Measurements from ENCODE around the gene CEACAM16.
A peak's percentile ranks its signal among the peaks of the same experiment; 100 is the strongest.
"Not testable (repeated sequence)": the region's sequence is repeated elsewhere in the genome, so short reads cannot be mapped to it uniquely, and the experiment has no call there.

CEACAM16 gene

GRCh38 chr19:44698492-44699201, at the start of gene CEACAM16:
Gene CEACAM16 (plus strand): TSS chr19:44699151. CDS start chr19:44701457, 2,306 bp downstream.
- no peak for DNase-seq (ENCODE audit: low spot score)

GRCh38 chr19:44649578-44650145, 49.3 kb upstream of the CEACAM16 start:
- no peak for DNase-seq (ENCODE audit: low spot score)

- no peak for DNase-seq (ENCODE audit: low spot score)
Measured at GRCh38 chr19:44653343-44653742, 45.6 kb upstream of the CEACAM16 start.

GRCh38 chr19:44653977-44654774, 44.8 kb upstream of the CEACAM16 start:
- DNase-seq (ENCODE audit: low spot score), result no peak

- DNase-seq (ENCODE audit: low spot score), result peak; percentile 54
Measured at GRCh38 chr19:44657211-44657921, 41.6 kb upstream of the CEACAM16 start.

- DNase-seq (ENCODE audit: low spot score), result no peak
Measured at GRCh38 chr19:44658069-44658733, 40.8 kb upstream of the CEACAM16 start.

- DNase-seq (ENCODE audit: low spot score), result no peak
Measured at GRCh38 chr19:44660081-44660480, 38.9 kb upstream of the CEACAM16 start.

- DNase-seq (ENCODE audit: low spot score), result no peak
Measured at GRCh38 chr19:44661205-44661604, 37.7 kb upstream of the CEACAM16 start.

GRCh38 chr19:44661904-44662303, 37.0 kb upstream of the CEACAM16 start:
- no peak for DNase-seq (ENCODE audit: low spot score)

GRCh38 chr19:44662691-44663385, 36.1 kb upstream of the CEACAM16 start:
- DNase-seq (ENCODE audit: low spot score), result no peak

GRCh38 chr19:44663996-44664395, 35.0 kb upstream of the CEACAM16 start:
- DNase-seq (ENCODE audit: low spot score), result no peak

GRCh38 chr19:44664976-44665375, 34.0 kb upstream of the CEACAM16 start:
- DNase-seq (ENCODE audit: low spot score), result no peak

- DNase-seq (ENCODE audit: low spot score), result no peak
Measured at GRCh38 chr19:44666852-44667556, 31.9 kb upstream of the CEACAM16 start.

GRCh38 chr19:44668985-44669764, 29.8 kb upstream of the CEACAM16 start:
- no peak for DNase-seq (ENCODE audit: low spot score)

GRCh38 chr19:44670027-44670426, 28.9 kb upstream of the CEACAM16 start:
- DNase-seq (ENCODE audit: low spot score), result not testable (repeated sequence)

- no peak for DNase-seq (ENCODE audit: low spot score)
Measured at GRCh38 chr19:44671400-44671799, 27.6 kb upstream of the CEACAM16 start, which contains the start of gene CEACAM19. Gene CEACAM19 (plus strand): TSS chr19:44671482. CDS start chr19:44671932, 450 bp downstream.

- no peak for DNase-seq (ENCODE audit: low spot score)
Measured at GRCh38 chr19:44672226-44672625, 26.7 kb upstream of the CEACAM16 start.

GRCh38 chr19:44673510-44673909, 25.4 kb upstream of the CEACAM16 start:
- DNase-seq (ENCODE audit: low spot score), result no peak

- DNase-seq (ENCODE audit: low spot score), result no peak
Measured at GRCh38 chr19:44675521-44675920, 23.4 kb upstream of the CEACAM16 start.

Measured in cerebellar cortex (tissue), 1 donor.